HG03521 (cell line): ENCODE measurements around the gene PRAMEF14.
"Not testable (repeated sequence)": the region's sequence is repeated elsewhere in the genome, so short reads cannot be mapped to it uniquely, and the experiment has no call there.

Experiments used
- ATAC-seq: cut with Tn5 transposase; IDR thresholded peaks from one replicate; pipeline ENCODE4 v1.9.1; 2021; ENCODE audit warnings: mild to moderate bottlenecking, moderate library complexity; ENCODE audit not compliant: unreplicated experiment

The PRAMEF14 gene

DNA sequence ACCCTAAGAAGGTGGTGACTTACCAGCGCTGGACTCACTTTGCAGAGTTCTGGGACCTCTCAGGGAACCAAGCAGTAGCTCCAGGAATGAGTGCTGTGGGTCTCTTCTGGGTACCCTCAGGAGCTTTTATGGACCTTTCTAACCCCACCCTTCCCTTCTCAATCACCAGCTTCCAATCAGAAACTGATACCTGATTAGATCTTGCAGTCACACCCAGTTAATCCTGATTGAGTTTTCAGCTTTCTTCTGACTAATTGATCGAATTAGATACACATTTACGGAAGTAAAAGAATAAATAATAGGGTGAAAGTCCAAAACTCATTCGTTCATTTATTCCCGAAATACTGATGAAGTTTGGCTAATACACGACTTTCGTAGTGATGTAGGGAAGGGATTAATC is at the start of gene PRAMEF14:
TSS of gene PRAMEF14 (minus strand) at position 101 of the 400 bp plus-strand sequence. CDS start 1,820 bp downstream, outside the sequence.
- ATAC-seq: not testable (repeated sequence)

DNA sequence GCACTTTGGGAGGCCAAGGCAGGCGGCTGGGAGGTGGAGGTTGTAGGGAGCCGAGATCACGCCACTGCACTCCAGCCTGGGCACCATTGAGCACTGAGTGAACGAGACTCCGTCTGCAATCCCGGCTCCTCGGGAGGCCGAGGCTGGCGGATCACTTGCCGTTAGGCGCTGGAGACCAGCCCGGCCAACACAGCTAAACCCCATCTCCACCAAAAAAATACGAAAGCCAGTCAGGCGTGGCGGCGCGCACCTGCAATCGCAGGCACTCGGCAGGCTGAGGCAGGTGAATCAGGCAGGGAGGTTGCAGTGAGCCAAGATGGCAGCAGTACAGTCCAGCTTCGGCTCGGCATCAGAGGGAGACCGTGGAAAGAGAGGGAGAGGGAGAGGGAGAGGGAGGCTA is 48.4 kb upstream of the PRAMEF14 start:
- ATAC-seq: not testable (repeated sequence)

GRCh38 chr1:13394761-13395160 is 47.8 kb upstream of the PRAMEF14 start:
- ATAC-seq: not testable (repeated sequence)

- ATAC-seq: not testable (repeated sequence)
These were observed 46.1 kb upstream of the PRAMEF14 start for GRCh38 chr1:13393004-13393403.

DNA sequence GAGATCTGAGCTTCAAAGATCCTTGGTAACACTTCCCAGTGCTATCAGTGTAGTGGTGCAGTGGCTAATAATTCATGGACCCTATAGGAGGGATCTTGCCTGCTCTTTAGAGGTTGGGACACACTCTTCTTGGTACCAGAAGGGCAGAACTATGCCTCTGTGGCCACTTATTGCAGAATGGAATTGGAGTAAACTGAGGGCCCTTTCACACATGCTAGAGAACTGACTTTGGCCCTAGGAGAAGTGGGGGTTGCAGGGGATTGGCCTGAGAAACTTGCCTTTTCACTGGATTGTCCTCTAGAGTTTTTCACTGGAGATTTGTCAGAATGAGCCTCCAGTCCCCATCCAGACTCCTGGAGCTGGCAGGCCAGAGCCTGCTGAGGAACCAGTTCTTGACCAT is 42.4 kb upstream of the PRAMEF14 start, which contains the start of gene PRAMEF17:
TSS of gene PRAMEF17 (plus strand) at position 301 of the 400 bp plus-strand sequence. CDS start at position 327, 26 bp downstream.
- ATAC-seq: not testable (repeated sequence)

GRCh38 chr1:13380380-13380779 is 33.4 kb upstream of the PRAMEF14 start:
- not testable (repeated sequence) for ATAC-seq

GRCh38 chr1:13378983-13379382 is 32.0 kb upstream of the PRAMEF14 start:
- not testable (repeated sequence) for ATAC-seq

DNA sequence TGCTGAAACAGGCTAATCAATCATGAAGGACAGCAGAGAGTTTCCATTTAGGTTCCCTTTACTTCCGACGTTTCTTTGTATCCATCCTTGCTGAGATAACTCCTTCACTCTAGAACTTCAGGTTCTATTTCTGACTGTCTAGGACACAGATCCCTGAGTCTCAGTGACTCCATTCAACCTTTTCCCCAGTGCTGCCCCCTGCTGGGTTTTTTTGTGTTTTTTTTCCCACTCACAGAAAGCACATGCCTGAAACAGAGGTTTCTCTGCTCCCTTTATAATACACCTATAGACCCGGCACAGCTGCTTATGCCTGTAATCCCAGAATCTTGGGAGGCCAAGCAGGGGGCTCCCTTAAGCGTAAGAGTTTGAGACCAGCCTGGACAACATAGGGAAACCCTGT is 21.6 kb upstream of the PRAMEF14 start:
- not testable (repeated sequence) for ATAC-seq

DNA sequence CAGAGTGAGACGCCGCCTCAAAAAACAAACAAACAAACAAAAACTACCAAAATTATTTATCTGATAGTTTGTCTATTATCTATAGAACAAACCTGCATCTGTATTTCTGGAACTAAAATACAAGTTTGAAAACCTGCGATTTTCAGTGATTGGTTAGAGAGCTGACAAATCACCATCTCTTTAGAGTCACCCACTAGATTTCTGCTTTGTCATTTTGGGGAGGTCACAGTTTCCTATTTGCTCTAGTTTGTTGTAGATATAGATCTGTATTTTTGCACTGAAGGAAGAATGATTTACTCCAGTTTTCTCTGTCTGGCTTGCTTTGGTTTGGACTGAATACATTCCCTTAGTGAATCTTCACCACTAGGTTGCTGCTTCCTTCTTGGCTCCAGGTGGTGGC is 19.6 kb upstream of the PRAMEF14 start:
- not testable (repeated sequence) for ATAC-seq

DNA sequence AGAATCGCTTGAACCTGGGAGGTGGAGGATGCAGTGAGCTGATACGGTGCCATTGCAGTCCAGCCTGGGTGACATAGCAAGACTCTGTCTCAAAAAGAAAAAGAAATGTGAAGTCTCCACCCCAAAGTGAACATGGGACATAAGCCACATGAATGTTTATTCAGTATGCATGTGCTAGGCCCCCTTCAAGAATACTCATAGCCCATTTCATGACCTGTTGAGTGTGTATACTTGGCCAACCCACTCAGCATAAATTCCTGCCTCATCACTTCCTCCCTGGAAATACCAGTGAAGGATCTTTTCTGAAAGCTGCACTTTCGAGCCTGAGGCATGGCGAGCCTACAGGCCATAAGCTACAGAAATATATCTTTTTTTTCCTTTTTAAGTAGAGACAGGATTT is 18.0 kb upstream of the PRAMEF14 start:
- not testable (repeated sequence) for ATAC-seq

GRCh38 chr1:13362364-13362763 is 15.4 kb upstream of the PRAMEF14 start:
- not testable (repeated sequence) for ATAC-seq

- not testable (repeated sequence) for ATAC-seq
These were observed 9.8 kb upstream of the PRAMEF14 start for GRCh38 chr1:13356774-13357173.

DNA sequence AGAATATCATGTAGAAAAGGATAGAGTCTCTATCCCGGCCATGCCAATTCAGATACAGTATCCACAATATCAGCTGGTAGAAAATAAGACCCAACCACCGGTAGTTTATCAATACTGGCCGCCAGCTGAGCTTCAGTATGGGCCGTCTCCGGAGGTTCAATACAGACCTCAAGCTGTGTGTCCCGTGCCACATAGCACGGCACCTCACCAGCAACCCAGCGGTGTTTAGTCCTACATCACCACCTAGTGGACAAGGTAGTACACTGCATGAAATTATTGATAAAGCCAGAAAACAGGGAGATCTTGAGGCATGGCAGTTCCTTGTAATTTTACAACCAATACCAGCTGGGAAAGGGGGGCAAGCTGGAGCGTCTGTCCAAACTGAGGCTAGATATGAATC is 7.5 kb upstream of the PRAMEF14 start:
- ATAC-seq: not testable (repeated sequence)

DNA sequence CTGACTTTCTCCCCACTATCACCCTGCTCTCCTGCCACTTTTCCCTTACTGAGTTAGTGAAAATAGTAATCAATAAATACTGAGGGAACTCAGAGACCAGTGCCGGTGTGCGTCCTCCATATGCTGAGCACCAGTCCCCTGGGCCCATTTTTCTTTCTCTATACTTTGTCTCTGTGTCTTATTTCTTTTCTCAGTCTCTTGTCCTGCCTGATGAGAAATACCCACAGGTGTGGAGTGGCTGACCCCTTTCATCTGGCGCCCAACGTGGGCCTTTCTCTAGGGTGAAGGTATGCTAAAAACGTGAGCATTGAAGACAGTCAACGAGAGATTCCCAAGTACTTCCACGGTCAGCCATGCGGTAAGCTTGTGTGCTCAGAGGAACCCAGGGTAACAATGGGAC is 6.5 kb upstream of the PRAMEF14 start:
- not testable (repeated sequence) for ATAC-seq

GRCh38 chr1:13342496-13342895 is 4.4 kb downstream of the PRAMEF14 start:
- ATAC-seq: not testable (repeated sequence)

- ATAC-seq: not testable (repeated sequence)
These were observed 31.7 kb downstream of the PRAMEF14 start, which contains the start of gene PRAMEF15 for GRCh38 chr1:13315281-13315680. Gene PRAMEF15, plus strand, starts transcription at chr1:13315581. Its CDS starts 2,827 bp downstream, at chr1:13318408.

- ATAC-seq: not testable (repeated sequence)
These were observed 43.7 kb downstream of the PRAMEF14 start, which contains the start of gene PRAMEF33 for GRCh38 chr1:13303239-13303638. Gene PRAMEF33, plus strand, starts transcription at chr1:13303539. Its CDS starts 2,416 bp downstream, at chr1:13305955.

DNA sequence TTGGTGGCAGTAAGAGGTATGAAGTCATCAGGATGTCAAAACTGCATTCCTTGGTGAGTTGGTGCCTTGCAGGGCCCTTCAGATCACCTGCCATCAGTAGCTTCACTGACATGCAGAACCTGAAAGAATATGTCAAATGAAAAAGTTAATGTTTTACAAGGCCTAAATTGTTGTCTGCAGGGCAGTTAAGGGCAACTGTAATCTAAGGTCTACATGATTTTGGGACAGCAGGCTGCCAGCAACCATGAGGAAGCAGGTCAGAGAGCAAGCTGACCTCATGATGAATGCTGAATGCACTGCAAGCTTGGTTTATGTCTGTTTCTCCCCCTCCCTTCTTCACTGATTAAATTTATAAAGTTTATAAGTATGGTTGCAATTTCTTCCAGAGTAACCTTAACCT is 44.7 kb downstream of the PRAMEF14 start:
- not testable (repeated sequence) for ATAC-seq

DNA sequence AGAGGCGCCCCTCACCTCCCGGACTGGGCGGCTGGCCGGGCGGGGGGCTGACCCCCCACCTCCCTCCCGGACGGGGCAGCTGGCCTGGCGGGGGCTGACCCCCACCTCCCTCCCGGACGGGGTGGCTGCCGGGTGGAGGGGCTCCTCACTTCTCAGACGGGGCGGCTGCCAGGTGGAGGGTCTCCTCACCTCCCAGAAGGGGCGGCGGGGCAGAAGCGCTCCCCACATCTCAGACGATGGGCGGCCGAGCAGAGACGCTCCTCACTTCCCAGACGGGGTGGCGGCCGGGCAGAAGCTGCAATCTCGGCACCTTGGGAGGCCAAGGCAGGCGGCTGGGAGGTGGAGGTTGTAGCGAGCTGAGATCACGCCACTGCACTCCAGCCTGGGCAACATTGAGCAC is 48.2 kb downstream of the PRAMEF14 start:
- not testable (repeated sequence) for ATAC-seq

- ATAC-seq: not testable (repeated sequence)
These were observed 49.6 kb downstream of the PRAMEF14 start for GRCh38 chr1:13297216-13297931.
